A549 treated with GW870086 at 1 μM for 4 hours (cell line): Measurements from ENCODE around the gene EIF5B. TPM values are rescaled to one million over a fixed set of nuclear protein-coding genes. Genes with fewer than 3 reads are reported as not detected.

ENCODE experiments used
- total RNA-seq: library from RNA; stranded (reverse); fragments of 200-300 nt; extraction: Qiagen RNA extraction; gene quantifications from 5 replicates; pipeline ENCODE4 v1.2.3, GENCODE V29; 2022; ENCODE audit warnings: low read depth

The EIF5B gene
- 56.0 to 64.3 TPM (median 58.8 TPM) in 5 replicates for total RNA-seq

GRCh38 chr2:99337113-99338028 is at the start of gene EIF5B:
TSS of gene EIF5B (plus strand) at chr2:99337389. CDS start at chr2:99337555, 166 bp downstream.

GRCh38 chr2:99301097-99301496 is 36.1 kb upstream of the EIF5B start, which contains the start of gene LYG1:
TSS of gene LYG1 (minus strand) at chr2:99301197. CDS start at chr2:99295670, 5,527 bp downstream.

DNA sequence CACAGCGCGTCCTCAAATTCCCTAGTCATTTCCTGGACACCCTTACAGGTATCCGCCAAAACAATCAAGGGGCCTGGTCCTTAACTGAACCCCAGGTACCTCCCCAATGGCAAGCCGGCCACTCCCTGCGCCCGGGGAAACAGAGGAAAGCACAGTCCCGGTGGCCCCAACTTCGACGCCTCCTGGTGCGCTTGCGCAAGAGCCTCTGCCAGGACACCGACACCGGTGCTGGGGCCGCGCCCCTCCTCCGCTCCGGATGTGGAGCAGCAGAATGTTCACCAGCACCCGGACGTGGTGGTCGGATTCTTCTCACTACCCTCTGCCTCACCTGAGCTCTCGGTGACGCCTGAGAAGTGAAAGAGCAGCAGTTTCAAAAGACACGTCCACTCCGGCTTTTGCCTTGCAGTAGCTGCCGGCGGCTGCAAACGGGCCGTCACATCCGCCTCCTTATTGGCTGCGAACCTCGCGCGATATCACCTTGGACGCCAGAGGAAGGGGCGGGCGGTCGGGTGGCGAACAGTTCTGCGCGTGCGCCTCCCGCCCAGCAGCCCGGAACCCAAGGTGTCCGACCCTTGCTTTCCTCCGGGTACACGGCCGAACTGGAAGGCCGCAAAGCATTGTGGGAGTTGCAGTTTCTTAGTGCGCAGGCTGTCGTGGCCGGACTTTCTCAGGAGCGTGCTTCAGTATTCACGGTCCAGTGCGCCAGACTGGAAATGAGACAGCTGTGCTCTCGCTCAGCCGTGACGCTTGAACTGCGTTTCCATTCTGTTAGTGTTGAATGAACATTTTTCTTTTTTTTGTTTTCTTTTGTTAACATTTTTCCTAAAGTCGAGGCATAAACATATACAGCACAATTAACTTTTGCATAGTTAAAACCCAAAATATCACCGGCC is 1.0 kb upstream of the EIF5B start, which contains the start of gene TXNDC9:
Gene TXNDC9 (minus strand): TSS at position 423 of the 893 bp plus-strand sequence. CDS start 3,123 bp downstream, outside the sequence.

Other genes with a start within 250 kb of the EIF5B start
- 0.25 to 0.71 TPM (median 0.47 TPM) in 5 replicates for gene C2orf15, start 195.7 kb upstream of the EIF5B start, total RNA-seq
- gene TSGA10, start 182.4 kb upstream of the EIF5B start, total RNA-seq, result 1.6 to 3.6 TPM (median 2.5 TPM) in 5 replicates
- gene LIPT1, start 182.4 kb upstream of the EIF5B start, total RNA-seq, result 3.2 to 5.1 TPM (median 3.9 TPM) in 5 replicates
- gene MITD1, start 156.3 kb upstream of the EIF5B start, total RNA-seq, result 23.1 to 28.1 TPM (median 25.3 TPM) in 5 replicates
- gene MRPL30, start 156.2 kb upstream of the EIF5B start, total RNA-seq, result 31.5 to 52.6 TPM (median 33.9 TPM) in 5 replicates
- not detected in 5 replicates for gene LYG2, start 81.7 kb upstream of the EIF5B start, total RNA-seq
- 0.93 to 2.2 TPM (median 1.6 TPM) in 5 replicates for gene LYG1, start 36.2 kb upstream of the EIF5B start, total RNA-seq
- gene TXNDC9, start 1.1 kb upstream of the EIF5B start, total RNA-seq, result 41.5 to 56.2 TPM (median 43.3 TPM) in 5 replicates
- 9.5 to 12.2 TPM (median 11.3 TPM) in 5 replicates for gene REV1, start 152.6 kb downstream of the EIF5B start, total RNA-seq